HL-60 (cell line): ENCODE measurements around the gene ZNF423.

Experiments used
- CTCF ChIP-seq: IDR thresholded peaks from one replicate; pipeline ENCODE4 v1.5.1; 2011; ENCODE audit warnings: low read length, control low read depth, inconsistent platforms; ENCODE audit not compliant: insufficient read depth
- GABPA ChIP-seq: IDR thresholded peaks from 2 replicates; pipeline ENCODE4 v1.6.1; 2012; ENCODE audit warnings: low read depth
- POLR2AphosphoS5 ChIP-seq: IDR thresholded peaks from 2 replicates; pipeline ENCODE4 v1.6.1; 2012; ENCODE audit warnings: low read depth
- REST ChIP-seq: IDR thresholded peaks from 2 replicates; pipeline ENCODE4 v1.6.1; 2012; ENCODE audit warnings: low read depth; ENCODE audit not compliant: insufficient replicate concordance
- SPI1 ChIP-seq: IDR thresholded peaks from 2 replicates; pipeline ENCODE4 v1.6.1; 2012; ENCODE audit warnings: low read depth, mild to moderate bottlenecking, borderline replicate concordance

DNA sequence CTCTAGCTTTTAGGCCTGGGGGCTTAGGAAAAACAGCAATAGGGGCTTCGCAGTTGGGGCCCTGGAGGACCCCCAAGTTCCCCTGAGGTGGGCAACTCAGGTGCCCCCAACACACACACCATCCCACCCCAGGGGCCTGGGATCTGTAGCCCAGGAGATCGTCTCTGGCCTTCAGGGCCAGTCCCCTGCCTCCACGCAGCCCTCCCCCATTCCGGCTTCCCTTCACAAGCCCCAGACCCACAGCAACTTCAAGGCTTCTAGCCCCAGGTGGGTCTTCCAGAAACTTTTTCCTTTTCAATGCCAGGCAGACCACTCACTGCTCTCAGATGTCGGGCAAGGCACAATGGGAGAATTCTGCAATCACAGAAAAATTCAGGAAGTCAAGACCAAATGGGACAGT is 402.9 kb downstream of the ZNF423 start:
- TF ChIP-seq CTCF (no peak), POLR2AphosphoS5 (no peak), REST (no peak), SPI1 (no peak), GABPA (no peak)
